ENCODE data around the gene CEP192.

CEP192 gene

DNA sequence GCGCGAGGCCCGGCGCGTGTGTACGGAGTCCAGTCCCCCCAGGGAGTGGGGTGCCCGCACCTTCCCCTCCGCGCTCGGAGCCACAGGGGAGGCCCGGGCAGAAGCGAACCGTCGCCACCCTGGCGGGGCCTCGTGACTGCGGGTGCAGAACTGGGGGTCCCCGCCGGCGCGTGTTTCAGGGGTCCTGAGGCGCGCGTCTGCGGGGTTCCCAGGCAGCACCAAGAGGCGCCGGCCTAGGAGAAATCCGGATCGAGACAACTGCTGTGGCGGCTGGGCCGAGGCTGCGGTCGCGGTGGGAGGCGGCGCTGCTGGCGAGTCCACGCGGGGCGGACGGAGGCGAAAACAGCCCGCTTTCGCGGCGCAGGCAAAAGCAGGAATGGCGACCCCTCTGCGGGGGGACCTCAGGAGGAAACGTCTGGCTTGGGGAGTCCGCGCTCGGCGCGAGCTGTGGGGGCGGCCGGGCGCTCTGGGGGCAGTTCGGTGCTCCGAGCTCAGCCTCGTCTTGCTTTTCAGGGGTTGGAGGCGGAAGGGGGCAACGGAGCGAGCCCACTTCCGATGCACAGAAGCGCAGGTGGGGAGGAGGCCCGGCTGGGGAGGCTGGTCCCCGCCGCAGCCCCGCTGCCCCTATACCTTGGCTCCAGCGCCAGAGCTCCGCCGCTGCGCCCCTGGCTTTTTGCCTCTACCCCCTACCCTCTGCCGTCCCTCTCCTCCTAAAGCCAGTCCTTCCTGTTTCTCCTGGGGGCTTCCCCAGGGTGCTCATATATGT, 145.9 kb downstream of the CEP192 start:
- ChIA-PET CTCF (interaction anchor here (1.0 to 1.3 kb wide), 2 partner anchors 12 to 18 kb away, joined by 3 read pairs; no protein-coding TSS in a partner anchor), POLR2A (no interaction called here)
- TF ChIP-seq, protein P1, sequence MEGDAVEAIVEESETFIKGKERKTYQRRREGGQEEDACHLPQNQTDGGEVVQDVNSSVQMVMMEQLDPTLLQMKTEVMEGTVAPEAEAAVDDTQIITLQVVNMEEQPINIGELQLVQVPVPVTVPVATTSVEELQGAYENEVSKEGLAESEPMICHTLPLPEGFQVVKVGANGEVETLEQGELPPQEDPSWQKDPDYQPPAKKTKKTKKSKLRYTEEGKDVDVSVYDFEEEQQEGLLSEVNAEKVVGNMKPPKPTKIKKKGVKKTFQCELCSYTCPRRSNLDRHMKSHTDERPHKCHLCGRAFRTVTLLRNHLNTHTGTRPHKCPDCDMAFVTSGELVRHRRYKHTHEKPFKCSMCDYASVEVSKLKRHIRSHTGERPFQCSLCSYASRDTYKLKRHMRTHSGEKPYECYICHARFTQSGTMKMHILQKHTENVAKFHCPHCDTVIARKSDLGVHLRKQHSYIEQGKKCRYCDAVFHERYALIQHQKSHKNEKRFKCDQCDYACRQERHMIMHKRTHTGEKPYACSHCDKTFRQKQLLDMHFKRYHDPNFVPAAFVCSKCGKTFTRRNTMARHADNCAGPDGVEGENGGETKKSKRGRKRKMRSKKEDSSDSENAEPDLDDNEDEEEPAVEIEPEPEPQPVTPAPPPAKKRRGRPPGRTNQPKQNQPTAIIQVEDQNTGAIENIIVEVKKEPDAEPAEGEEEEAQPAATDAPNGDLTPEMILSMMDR (IDR thresholded peaks at IDR 0.05; ENCODE audit: control extremely low read depth, extremely low read depth, low read depth, missing control alignments) = no peak
- DNase-seq (ENCODE audit: extremely low spot score) = peak; percentile 63

DNA sequence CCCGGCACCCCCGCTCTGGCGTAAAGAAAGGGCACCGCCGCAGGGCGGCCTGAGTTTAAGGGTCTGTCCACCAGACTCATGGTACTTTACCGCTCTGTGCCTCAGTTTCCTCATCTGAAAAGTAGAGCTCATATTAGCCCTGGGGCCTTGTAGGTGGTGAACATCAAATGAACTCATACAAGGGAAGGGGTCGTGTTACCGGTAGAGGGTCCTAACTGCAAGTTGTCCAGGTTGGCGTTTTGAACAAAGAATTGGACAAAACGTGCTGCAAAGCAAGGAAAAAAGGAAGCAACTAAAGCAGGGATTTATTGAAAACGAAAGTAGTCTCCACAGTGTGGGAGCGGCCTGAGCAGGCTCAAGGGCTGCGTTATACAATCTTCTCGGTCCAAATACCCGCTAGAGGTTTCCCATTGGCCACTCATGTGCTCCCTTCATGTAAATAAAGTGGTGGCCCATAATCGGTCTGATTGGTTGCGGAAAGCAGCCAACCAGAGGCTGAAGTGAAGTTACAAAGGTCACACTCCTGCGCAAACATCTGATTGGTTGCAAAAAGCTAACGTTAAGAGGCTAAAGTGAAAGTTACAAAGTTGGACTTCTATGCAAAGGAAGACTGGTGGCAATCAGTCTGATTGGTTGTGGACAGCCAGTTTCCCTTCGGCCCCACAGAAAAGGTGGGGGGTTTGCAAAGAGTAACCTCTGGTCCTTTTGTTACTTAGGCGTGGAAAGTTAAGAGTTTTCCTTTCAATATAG, 146.7 kb downstream of the CEP192 start:
- DNase-seq (ENCODE audit: extremely low spot score) = peak; percentile 85
- TF ChIP-seq, protein P1 (IDR thresholded peaks at IDR 0.05; ENCODE audit: control extremely low read depth, extremely low read depth, low read depth, missing control alignments) = no peak
- POLR2A ChIA-PET = no interaction called here
- CTCF ChIA-PET = interaction anchor here (1.0 to 1.3 kb wide), 2 partner anchors 12 to 19 kb away, joined by 3 read pairs; no protein-coding TSS in a partner anchor

DNA sequence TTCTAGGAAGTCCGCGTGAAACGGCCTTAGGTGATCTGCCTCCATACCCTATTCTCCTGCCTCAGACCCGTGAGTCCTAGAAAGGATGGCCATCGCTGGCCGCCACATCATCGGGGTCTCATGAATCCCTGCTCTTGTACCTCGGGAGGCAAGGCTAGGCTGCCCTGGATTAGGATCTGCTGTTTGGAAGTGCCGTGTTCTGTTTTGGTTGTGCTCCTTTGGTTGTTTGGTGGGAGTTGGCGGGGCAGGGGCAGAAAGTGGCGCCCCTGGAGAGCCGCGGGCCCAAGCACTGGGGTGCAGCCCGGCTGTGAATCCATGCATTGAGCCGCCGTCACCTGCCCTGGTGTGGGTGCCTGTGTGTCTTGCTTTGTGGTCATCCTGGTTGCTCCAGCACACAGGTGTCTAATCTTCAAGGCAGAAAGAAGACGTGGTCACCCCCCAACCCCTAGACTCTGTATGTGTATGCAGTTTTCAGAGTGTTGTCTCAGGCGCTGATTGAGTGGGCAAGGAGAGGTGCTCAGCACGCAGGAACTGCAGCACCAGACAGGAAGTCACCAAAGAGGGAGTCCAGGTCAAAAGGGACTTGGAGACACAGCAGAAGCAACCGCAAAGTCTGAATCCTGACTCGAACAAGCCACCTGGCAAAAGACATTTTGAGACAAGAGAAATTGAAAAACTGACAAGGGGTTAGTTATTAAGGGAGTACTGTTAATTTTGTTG, 147.4 kb downstream of the CEP192 start:
- TF ChIP-seq, protein P1 (IDR thresholded peaks at IDR 0.05; ENCODE audit: control extremely low read depth, extremely low read depth, low read depth, missing control alignments) = no peak
- CTCF ChIA-PET = interaction anchor here (1.3 to 2.1 kb wide), 2 partner anchors 19 to 21 kb away, joined by 3 to 12 read pairs; no protein-coding TSS in a partner anchor
- POLR2A ChIA-PET = no interaction called here
- DNase-seq (ENCODE audit: extremely low spot score) = no peak

DNA sequence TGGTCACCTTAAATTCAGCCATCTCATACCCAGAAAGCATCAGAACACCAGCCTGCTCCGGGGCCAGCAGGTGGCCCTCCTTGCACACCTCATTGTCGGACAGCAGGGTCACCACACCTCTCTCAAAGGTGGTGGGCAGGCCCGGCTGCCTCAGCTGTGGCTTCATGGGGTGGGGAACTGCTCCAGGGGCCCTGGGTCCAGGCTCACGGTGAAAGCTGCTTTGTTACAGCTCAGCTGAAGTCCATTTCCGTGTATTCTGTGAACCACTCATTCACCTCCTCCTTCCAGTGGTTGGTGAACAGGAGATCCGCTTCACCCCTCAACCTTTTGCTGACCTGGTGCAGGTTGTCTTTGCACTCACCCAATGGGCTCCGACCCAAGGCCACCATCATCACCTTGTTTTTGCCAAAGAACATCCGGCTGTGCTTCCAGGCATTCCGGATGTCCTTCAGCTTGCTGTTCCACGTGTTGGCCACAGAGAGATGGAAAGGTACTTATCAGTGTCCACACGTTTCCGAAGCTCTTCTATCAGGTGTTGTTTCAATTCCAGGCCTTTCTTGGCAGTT, 148.8 kb downstream of the CEP192 start:
- no peak for DNase-seq (ENCODE audit: extremely low spot score)
- POLR2A ChIA-PET = no interaction called here
- TF ChIP-seq, protein P1 (IDR thresholded peaks at IDR 0.05; ENCODE audit: control extremely low read depth, extremely low read depth, low read depth, missing control alignments) = peak; percentile 21
- CTCF ChIA-PET = interaction anchor here (0.7 to 2.1 kb wide), 2 partner anchors 15 to 20 kb away, joined by 4 to 12 read pairs; no protein-coding TSS in a partner anchor

DNA sequence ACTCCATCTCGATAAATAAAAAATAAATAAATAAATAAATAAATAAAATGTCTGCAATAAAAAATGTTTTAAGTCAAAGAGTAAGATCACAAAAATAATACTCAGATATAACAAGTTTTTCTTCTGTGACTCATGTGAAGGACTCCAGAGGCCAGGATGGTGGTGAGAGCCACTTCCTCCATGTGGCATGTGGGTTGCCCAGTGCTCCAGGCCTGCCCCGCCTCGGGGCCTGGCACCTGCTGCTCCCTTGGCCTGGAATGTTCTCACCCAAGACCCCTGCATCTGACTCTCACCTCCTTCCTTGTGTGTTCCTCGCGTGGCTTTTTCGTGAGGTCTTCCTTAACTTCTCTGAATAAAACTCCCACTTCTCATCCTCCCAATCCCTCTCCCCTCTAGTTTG, 150.0 kb downstream of the CEP192 start:
- POLR2A ChIA-PET = no interaction called here
- CTCF ChIA-PET = no interaction called here
- DNase-seq (ENCODE audit: extremely low spot score) = no peak
- TF ChIP-seq, protein P1 (IDR thresholded peaks at IDR 0.05; ENCODE audit: control extremely low read depth, extremely low read depth, low read depth, missing control alignments) = no peak
